IPS DF 6.9 (cell line): ENCODE data around the gene IVNS1ABP.
"Not testable (repeated sequence)": the region's sequence is repeated elsewhere in the genome, so short reads cannot be mapped to it uniquely, and the experiment has no call there.

Experiments
- DNase-seq: peaks from one replicate; pipeline ENCODE4 v3.0.0-alpha.2; 2013; ENCODE audit warnings: low read depth, low spot score
- H3K27ac ChIP-seq: one replicate; pipeline ENCODE4 v1.5.1; 2013; ENCODE audit warnings: low read length, control low read depth
- H3K27me3 ChIP-seq: 2 replicates; pipeline ENCODE4 v1.6.1; 2013; ENCODE audit warnings: mild to moderate bottlenecking, low read length; ENCODE audit not compliant: control insufficient read depth, insufficient read depth
- H3K36me3 ChIP-seq: 2 replicates; pipeline ENCODE4 v1.6.1; 2013; ENCODE audit warnings: low read length; ENCODE audit not compliant: control insufficient read depth, insufficient read depth
- H3K4me1 ChIP-seq: 2 replicates; pipeline ENCODE4 v1.6.1; 2013; ENCODE audit warnings: low read length; ENCODE audit not compliant: control insufficient read depth, insufficient read depth
- H3K4me3 ChIP-seq: 2 replicates; pipeline ENCODE4 v1.5.1; 2013; ENCODE audit warnings: mild to moderate bottlenecking, low read length
- H3K9me3 ChIP-seq: 2 replicates; pipeline ENCODE4 v1.6.1; 2013; ENCODE audit warnings: low read length, inconsistent platforms; ENCODE audit not compliant: control insufficient read depth, insufficient read depth
- WGBS: extraction: QIAGEN DNeasy Blood & Tissue Kit; methylation state at CpG from one replicate; pipeline ENCODE4 v1.1.7; 2013; ENCODE audit warnings: mixed read lengths, missing lambda C conversion rate; ENCODE audit not compliant: insufficient read length, insufficient coverage; 5-methylcytosine and 5-hydroxymethylcytosine counted together

The IVNS1ABP gene

DNA sequence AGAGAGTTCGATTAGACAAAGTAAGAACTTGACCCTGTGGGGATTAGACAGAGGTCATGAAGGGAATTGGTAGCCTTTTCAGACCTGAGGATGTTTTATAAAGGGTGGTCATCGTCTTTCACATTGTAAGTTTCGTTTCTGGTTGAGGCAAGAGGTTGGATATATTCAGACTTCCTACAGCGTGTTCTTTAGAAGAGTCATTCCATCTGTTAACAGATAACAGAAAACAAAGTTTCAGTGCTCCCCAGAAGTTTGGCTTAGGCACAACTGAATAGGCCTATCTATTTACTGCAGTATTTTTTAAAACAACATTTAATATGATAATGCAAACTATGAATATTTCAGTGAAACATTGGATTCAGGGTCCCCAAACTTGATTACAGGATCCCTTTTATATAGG is 17.1 kb upstream of the IVNS1ABP start:
- no CpG with 5 or more reads among the region's 4 CpGs for WGBS
- no peaks in the 10 kb centered on the region for H3K9me3 ChIP-seq
- H3K4me1 ChIP-seq: no peaks in the 10 kb centered on the region; the same call in 1 of the 2 replicates
- H3K27ac ChIP-seq: no peak overlapping the region
- DNase-seq: no peak
- no peaks in the 10 kb centered on the region for H3K27me3 ChIP-seq
- H3K36me3 ChIP-seq: no peaks in the 10 kb centered on the region
- H3K4me3 ChIP-seq: no peak overlapping the region

DNA sequence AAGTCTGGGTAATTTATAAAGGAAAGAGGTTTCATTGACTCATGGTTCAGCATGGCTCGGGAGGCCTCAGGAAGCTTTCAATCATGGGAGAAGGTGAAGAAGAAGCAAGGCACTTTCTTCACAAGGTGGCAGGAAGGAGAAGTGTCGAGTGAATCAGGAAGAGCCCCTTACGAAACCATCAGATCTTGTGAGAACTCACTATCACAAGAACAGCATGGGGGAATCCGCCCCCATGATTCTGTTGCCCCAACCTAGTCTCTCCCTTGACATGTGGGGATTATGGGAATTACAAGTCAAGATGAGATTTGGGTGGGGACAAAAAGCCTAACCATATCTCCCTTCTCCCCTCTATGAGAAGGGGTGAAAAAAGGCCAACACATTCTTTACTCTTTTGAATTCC is 11.2 kb upstream of the IVNS1ABP start:
- Histone ChIP-seq H3K4me1 (peaks cover 2% of the 10 kb centered on the region; the same call in 1 of the 2 replicates), H3K36me3 (no peaks in the 10 kb centered on the region), H3K4me3 (no peak overlapping the region), H3K27ac (no peak overlapping the region), H3K9me3 (no peaks in the 10 kb centered on the region), H3K27me3 (no peaks in the 10 kb centered on the region)
- WGBS: no CpG with 5 or more reads among the region's 4 CpGs
- no peak for DNase-seq

GRCh38 chr1:185325413-185325812 is 8.4 kb upstream of the IVNS1ABP start:
- H3K9me3 ChIP-seq: no peaks in the 10 kb centered on the region
- no peak overlapping the region for H3K4me3 ChIP-seq
- H3K36me3 ChIP-seq: no peaks in the 10 kb centered on the region
- DNase-seq: no peak
- WGBS: no CpG with 5 or more reads among the region's 4 CpGs
- peaks cover 2% of the 10 kb centered on the region; the same call in 1 of the 2 replicates for H3K4me1 ChIP-seq
- H3K27me3 ChIP-seq: no peaks in the 10 kb centered on the region
- no peak overlapping the region for H3K27ac ChIP-seq

DNA sequence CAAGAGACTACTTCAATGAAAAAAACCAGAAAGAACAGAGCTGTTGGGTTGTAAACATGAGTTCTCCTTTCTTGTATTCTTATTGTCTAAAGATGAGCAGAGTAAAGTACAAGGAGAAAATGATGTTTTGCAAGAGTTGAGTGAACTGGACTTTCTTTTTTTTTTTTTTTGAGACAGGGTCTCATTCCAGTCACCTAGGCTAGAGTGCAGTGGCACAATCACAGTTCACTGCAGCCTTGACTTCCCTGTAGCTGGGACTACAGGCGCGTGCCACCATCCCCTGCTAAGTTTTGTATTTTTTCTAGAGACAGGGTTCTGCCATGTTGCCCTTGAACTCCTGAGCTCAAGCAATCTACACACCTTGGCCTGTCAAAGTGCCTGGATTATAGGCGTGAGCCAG is 7.1 kb upstream of the IVNS1ABP start:
- H3K9me3 ChIP-seq: no peaks in the 10 kb centered on the region

DNA sequence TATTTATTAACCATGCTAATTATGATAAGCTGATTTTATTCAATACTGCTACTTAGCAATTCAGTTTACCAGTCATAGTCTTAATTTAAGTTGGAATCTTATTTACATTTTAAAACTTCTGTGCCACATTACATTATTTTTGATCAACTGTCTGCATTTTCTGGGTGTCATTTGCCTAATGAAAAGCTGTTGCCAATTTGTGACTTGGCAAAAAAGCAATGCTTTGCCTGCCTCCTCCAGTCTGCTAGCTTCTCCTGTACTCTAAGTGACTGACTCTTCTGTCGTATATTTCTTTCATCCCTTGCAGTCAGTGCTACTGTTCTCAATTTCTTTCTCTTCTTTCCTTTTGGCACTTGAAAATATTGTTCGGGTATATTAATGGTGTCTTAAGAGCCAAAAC is 5.6 kb upstream of the IVNS1ABP start:
- no peak for DNase-seq
- H3K36me3 ChIP-seq: no peaks in the 10 kb centered on the region
- H3K4me1 ChIP-seq: no peaks in the 10 kb centered on the region
- H3K4me3 ChIP-seq: no peak overlapping the region
- H3K27me3 ChIP-seq: no peaks in the 10 kb centered on the region
- no CpG with 5 or more reads among the region's 2 CpGs for WGBS
- no peaks in the 10 kb centered on the region for H3K9me3 ChIP-seq
- H3K27ac ChIP-seq: no peak overlapping the region

More for the DNA sequence above, 7.1 kb upstream of the IVNS1ABP start:
- no peak for DNase-seq
- no CpG with 5 or more reads among the region's 3 CpGs for WGBS
- H3K36me3 ChIP-seq: no peaks in the 10 kb centered on the region
- peaks cover 2% of the 10 kb centered on the region; the same call in 1 of the 2 replicates for H3K4me1 ChIP-seq
- no peak overlapping the region for H3K27ac ChIP-seq
- H3K4me3 ChIP-seq: no peak overlapping the region
- no peaks in the 10 kb centered on the region for H3K27me3 ChIP-seq

GRCh38 chr1:185321653-185322221 is 4.7 kb upstream of the IVNS1ABP start:
- H3K36me3 ChIP-seq, H3K4me1 ChIP-seq, DNase-seq, H3K27ac ChIP-seq, H3K9me3 ChIP-seq, H3K27me3 ChIP-seq, H3K4me3 ChIP-seq: not testable (repeated sequence)
- no CpG with 5 or more reads among the region's 36 CpGs for WGBS

DNA sequence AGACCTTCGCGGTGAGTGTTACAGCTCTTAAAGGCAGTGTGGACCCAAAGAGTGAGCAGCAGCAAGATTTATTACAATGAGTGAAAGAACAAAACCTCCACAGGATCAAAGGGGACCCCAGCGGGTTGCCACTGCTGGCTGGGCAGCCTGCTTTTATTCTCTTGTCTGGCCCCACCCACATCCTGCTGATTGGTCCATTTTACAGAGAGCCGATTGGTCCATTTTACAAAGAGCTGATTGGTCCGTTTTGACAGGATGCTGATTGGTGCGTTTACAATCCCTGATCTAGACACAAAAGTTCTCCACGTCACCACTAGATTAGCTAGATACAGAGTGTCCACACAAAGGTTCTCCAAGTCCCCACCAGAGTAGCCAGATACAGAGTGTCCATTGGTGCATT is 4.1 kb upstream of the IVNS1ABP start:
- WGBS: no CpG with 5 or more reads among the region's 7 CpGs
- DNase-seq, H3K9me3 ChIP-seq, H3K27me3 ChIP-seq, H3K36me3 ChIP-seq, H3K4me3 ChIP-seq, H3K27ac ChIP-seq, H3K4me1 ChIP-seq: not testable (repeated sequence)

DNA sequence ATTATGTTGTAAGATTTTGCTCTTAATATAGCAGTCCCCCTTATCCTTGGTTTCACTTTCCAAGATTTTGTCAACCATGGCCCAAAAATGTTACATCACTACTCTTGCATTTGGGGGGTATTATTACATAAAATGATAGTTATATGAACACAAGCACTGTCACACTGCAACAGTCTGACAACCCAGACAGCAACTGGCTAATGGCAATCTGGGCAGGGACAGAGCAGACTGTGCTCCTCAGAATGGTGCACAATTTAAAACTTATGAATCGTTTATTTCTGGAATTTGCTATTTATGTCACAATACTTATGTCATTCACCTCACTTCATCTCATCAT is 2.1 kb upstream of the IVNS1ABP start:
- no peaks in the 10 kb centered on the region for H3K36me3 ChIP-seq
- H3K4me3 ChIP-seq: no peak overlapping the region
- H3K27me3 ChIP-seq: no peaks in the 10 kb centered on the region
- DNase-seq: no peak
- no peaks in the 10 kb centered on the region for H3K4me1 ChIP-seq
- no peaks in the 10 kb centered on the region for H3K9me3 ChIP-seq
- H3K27ac ChIP-seq: no peak overlapping the region
- WGBS: no CpG with 5 or more reads among the region's 1 CpG

DNA sequence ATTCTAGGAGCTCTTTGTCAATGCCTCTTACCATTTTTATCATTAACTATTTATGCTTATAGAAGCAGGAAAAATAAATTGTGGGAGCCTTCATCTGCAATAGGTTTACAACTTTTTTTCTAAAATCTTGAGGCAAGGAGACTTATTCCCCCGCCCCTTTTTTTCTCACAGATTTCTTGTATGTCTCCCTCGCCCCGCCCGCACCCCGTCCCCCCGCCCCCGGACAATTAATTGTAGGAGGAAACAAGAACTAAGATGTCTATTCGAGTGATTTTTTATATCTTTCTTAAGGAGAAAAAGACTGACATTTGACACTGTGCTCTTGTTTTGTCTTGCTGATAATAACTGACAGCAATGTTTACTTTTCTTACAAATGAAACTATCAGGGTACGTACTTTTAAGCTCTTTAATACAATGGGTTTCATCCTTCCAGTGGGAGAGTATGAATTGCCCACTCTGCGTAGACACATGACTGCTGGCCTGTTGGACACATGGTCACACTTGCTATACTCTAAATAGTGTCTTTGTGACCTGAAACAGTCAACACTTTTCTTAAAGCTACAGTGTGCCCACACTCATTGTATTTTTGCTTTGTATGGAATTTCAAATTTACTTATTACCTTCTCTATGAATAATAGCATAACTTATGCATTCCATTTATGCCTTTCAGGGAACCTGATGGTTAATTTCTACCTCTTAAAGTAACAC is 1.5 kb upstream of the IVNS1ABP start:
- Histone ChIP-seq H3K36me3 (no peaks in the 10 kb centered on the region), H3K27ac (no peak overlapping the region), H3K9me3 (no peaks in the 10 kb centered on the region), H3K4me3 (no peak overlapping the region), H3K27me3 (no peaks in the 10 kb centered on the region), H3K4me1 (no peaks in the 10 kb centered on the region)
- WGBS: no CpG with 5 or more reads among the region's 10 CpGs
- no peak for DNase-seq

DNA sequence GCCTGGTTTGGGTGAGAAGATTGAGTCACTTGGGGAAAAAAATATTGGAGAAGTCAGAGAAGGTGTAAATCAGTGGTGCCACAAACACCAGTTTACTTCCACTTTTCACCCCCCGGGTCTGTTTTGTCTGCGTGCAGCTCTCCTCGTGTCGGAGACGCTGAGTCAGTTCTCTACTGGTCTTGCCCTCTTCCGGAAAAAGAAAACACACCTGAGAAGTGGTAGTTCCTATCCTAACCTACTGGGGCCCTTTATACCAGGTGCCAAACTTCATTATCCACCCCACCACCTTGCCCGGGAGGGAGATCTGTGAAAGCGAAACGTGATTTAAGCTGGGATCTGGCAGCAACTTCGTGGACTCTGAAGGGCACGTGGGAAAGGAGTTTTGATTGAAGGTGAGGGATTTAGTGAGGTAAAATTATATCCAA is 855 bp upstream of the IVNS1ABP start:
- no CpG with 5 or more reads among the region's 11 CpGs for WGBS
- Histone ChIP-seq H3K4me3 (peak overlapping the region; percentile 29; the same call in 1 of the 2 replicates), H3K27ac (no peak overlapping the region), H3K9me3 (no peaks in the 10 kb centered on the region), H3K4me1 (no peaks in the 10 kb centered on the region), H3K36me3 (no peaks in the 10 kb centered on the region), H3K27me3 (no peaks in the 10 kb centered on the region)
- DNase-seq: no peak
